MM.1S (cell line): ENCODE measurements around the gene GZF1.

Experiments used
- EZH2phosphoT487 ChIP-seq: fragments of 300-600 bp; sonication (generic); IDR thresholded peaks from 2 replicates; pipeline ENCODE4 v1.6.1; 2018; ENCODE audit warnings: antibody characterized with exemption, low read length
- TF ChIP-seq, protein P1 (sequence below): fragments of 300-600 bp; sonication (generic); IDR thresholded peaks from 2 replicates; pipeline ENCODE4 v1.5.1; 2016; ENCODE audit warnings: antibody characterized with exemption, low read length, mixed read lengths

DNA sequence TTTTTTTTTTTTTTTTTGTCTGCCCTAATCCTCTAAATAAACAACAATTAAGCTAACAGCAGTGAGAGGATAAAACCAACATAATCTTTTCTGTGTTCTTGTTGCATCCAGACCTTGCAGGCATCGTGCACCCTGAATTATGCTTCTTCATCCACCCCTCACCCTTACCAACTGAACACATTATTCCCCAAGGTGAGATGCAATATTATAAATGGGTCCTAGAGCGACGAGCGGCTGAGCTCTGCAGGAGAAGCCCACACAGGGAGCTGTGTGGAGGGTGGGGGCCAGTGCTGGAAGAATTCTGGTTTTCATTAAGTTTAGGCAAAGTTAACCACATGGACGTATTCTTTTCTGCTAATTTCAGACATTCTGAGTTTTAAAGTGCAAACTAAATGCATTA is 43.6 kb upstream of the GZF1 start:
- TF ChIP-seq, protein P1, sequence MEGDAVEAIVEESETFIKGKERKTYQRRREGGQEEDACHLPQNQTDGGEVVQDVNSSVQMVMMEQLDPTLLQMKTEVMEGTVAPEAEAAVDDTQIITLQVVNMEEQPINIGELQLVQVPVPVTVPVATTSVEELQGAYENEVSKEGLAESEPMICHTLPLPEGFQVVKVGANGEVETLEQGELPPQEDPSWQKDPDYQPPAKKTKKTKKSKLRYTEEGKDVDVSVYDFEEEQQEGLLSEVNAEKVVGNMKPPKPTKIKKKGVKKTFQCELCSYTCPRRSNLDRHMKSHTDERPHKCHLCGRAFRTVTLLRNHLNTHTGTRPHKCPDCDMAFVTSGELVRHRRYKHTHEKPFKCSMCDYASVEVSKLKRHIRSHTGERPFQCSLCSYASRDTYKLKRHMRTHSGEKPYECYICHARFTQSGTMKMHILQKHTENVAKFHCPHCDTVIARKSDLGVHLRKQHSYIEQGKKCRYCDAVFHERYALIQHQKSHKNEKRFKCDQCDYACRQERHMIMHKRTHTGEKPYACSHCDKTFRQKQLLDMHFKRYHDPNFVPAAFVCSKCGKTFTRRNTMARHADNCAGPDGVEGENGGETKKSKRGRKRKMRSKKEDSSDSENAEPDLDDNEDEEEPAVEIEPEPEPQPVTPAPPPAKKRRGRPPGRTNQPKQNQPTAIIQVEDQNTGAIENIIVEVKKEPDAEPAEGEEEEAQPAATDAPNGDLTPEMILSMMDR: no peak
- no peak for TF ChIP-seq EZH2phosphoT487
